Uterus (tissue), 4 donors: ENCODE data around the gene DOCK1. TPM values are rescaled to one million over a fixed set of nuclear protein-coding genes. Genes with fewer than 3 reads are reported as not detected.

Experiments
- DNase-seq, 2 donors: peaks; one replicate each; pipeline ENCODE4 v3.0.0-alpha.2; 2019 to 2020
- H3K27ac ChIP-seq, 2 donors: fragments of 200-600 bp; sonication (generic); 1 replicate in 1 of 2; 2 replicates in 1 of 2; pipeline ENCODE4 v1.5.1; 2016 to 2018
- H3K27me3 ChIP-seq, 2 donors: fragments of 200-600 bp; sonication (generic); one replicate each; pipeline ENCODE4 v1.5.1; 2018 to 2019; ENCODE audit warnings: control low read depth in 1 of 2
- H3K36me3 ChIP-seq, 2 donors: fragments of 200-600 bp; sonication (generic); one replicate each; pipeline ENCODE4 v1.5.1; 2019; ENCODE audit warnings: control low read depth in 1 of 2
- H3K4me1 ChIP-seq, 2 donors: fragments of 200-600 bp; sonication (generic); one replicate each; pipeline ENCODE4 v1.5.1; 2018 to 2019; ENCODE audit warnings: control low read depth in 1 of 2
- H3K4me3 ChIP-seq, 2 donors: fragments of 200-600 bp; sonication (generic); 1 replicate in 1 of 2; 2 replicates in 1 of 2; pipeline ENCODE4 v1.5.1; 2018 to 2019; ENCODE audit warnings: mild to moderate bottlenecking in 1 of 2
- H3K9me3 ChIP-seq, 2 donors: fragments of 200-600 bp; sonication (generic); one replicate each; pipeline ENCODE4 v1.5.1; 2019; ENCODE audit warnings: control low read depth in 1 of 2
- POLR2A ChIP-seq, 2 donors: fragments of 450-650 bp; IDR thresholded peaks; one replicate each; pipeline ENCODE4 v1.6.1; 2016; ENCODE audit warnings: antibody characterized with exemption in 2 of 2, mild to moderate bottlenecking in 1 of 2, moderate library complexity in 1 of 2
- intact Hi-C: fragments of 100-400 bp; cut with DNase I; formaldehyde crosslinking; loops from one replicate; pipeline ENCODE4 v1.15.1; 2023; ENCODE audit warnings: low total_unique reads
- total RNA-seq, 4 donors: library from RNA; depleted of rRNA in 3 of 4; stranded (reverse); fragments of >200 nt in 3 of 4; gene quantifications; one replicate each; pipeline versions ENCODE4 v1.1.0 to v1.2.4, GENCODE V29; 2014 to 2023
- TF ChIP-seq, protein P1 (sequence below), 4 experiments: fragments of 200-600 bp in 2 of 4; fragments of 450-650 bp in 2 of 4; sonication (generic) in 2 of 4; IDR thresholded peaks; one replicate each; pipeline ENCODE4 v1.5.1; 2016 to 2019; ENCODE audit warnings: antibody characterized with exemption in 4 of 4, mild to moderate bottlenecking in 2 of 4, moderate library complexity in 1 of 4
- donor health status: DM: yes; HTN: yes; CAD: no.

Gene DOCK1
- total RNA-seq, 4 donors from 2014 or later: 15.6 to 130 (median 65.0) TPM

DNA sequence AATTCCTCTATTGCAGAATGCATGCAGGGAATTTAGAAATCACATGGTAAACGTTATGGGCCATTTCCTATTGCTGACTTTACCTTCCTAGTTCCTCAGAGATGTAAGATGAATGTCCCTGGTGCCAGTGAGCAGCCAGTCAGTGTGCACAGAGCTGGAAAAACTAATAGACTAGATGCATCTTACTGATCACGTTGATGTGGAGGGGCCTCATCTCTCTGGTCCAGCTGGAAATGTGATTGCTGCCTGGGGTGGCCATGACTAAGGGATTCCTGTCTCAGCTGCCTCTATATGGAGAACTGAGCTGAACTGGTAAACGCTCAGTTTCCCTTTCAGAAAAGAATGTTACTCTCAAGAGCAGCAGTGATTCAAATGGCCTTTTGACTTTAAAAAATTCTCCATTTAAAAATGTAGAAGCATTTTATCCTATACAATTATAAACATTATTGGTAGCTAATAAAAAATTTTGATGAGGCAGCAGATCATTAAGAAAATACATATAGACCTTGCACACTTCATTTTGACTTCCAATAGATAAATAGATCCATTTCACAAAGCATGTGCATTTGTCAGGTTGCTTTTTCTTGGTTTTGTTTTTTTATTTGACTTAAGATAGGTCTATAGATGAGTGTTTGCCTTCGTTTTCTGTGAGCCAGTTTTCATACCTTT is 371.7 kb downstream of the DOCK1 start:
- H3K27me3 ChIP-seq: no peaks in the 10 kb centered on the region
- H3K27ac ChIP-seq: no peak overlapping the region
- no peak overlapping the region for H3K4me3 ChIP-seq
- H3K9me3 ChIP-seq: no peaks in the 10 kb centered on the region
- no peaks in the 10 kb centered on the region for H3K4me1 ChIP-seq
- intact Hi-C loops: no loop called here
- DNase-seq: no peak
- H3K36me3 ChIP-seq: no peaks in the 10 kb centered on the region
- TF ChIP-seq, protein P1, sequence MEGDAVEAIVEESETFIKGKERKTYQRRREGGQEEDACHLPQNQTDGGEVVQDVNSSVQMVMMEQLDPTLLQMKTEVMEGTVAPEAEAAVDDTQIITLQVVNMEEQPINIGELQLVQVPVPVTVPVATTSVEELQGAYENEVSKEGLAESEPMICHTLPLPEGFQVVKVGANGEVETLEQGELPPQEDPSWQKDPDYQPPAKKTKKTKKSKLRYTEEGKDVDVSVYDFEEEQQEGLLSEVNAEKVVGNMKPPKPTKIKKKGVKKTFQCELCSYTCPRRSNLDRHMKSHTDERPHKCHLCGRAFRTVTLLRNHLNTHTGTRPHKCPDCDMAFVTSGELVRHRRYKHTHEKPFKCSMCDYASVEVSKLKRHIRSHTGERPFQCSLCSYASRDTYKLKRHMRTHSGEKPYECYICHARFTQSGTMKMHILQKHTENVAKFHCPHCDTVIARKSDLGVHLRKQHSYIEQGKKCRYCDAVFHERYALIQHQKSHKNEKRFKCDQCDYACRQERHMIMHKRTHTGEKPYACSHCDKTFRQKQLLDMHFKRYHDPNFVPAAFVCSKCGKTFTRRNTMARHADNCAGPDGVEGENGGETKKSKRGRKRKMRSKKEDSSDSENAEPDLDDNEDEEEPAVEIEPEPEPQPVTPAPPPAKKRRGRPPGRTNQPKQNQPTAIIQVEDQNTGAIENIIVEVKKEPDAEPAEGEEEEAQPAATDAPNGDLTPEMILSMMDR (IDR thresholded peaks at IDR 0.05): no peak
- TF ChIP-seq POLR2A (IDR thresholded peaks at IDR 0.05): no peak

DNA sequence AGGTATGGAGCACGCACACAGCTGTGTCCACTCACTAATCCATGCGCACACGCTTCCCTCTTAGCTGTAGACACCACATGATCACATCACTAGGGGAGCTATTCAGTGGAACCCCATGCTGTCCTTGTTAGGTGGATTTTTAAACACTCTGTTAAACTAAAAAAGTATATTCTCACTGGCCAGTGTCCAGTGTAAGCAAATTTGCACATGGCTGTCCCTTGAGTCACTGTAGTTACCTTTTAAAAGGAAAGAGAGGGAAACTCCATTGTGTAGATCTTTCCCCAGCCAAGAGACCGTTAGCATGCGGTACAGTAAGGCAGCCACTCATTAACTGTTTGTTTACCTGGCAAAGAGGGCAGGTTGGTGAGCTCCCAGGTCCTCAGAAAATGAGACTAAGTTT is 372.8 kb downstream of the DOCK1 start:
- no peaks in the 10 kb centered on the region for H3K36me3 ChIP-seq
- no peaks in the 10 kb centered on the region for H3K9me3 ChIP-seq
- H3K4me1 ChIP-seq: no peaks in the 10 kb centered on the region
- intact Hi-C loops: no loop called here
- no peak overlapping the region for H3K27ac ChIP-seq
- H3K4me3 ChIP-seq: no peak overlapping the region
- no peak for TF ChIP-seq POLR2A (IDR thresholded peaks at IDR 0.05)
- TF ChIP-seq, protein P1 (IDR thresholded peaks at IDR 0.05): no peak
- DNase-seq: no peak
- no peaks in the 10 kb centered on the region for H3K27me3 ChIP-seq

DNA sequence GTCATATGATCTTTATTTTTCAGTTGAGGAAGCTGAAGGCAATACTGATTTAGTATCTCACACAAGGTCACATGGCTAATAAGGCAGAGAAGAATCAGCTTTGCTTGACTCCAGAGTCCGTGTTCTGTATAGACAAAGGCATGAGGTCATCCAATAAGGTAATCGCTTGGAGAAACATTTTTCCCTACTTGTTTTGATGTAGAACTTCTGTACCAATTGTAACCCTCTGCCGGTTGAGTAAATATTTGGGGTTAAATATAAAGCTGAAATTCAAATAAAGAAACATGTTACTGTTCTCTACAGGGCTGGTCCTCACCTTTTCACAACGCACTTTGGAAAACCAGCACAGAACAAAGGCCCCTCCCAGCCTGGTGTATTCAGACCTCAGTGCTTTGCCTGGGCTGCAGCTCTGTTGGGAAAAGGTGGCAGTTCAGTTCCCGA is 374.1 kb downstream of the DOCK1 start:
- H3K4me1 ChIP-seq: no peaks in the 10 kb centered on the region
- no peak for DNase-seq
- TF ChIP-seq POLR2A (IDR thresholded peaks at IDR 0.05): no peak
- TF ChIP-seq, protein P1 (IDR thresholded peaks at IDR 0.05): no peak
- H3K36me3 ChIP-seq: no peaks in the 10 kb centered on the region
- H3K27me3 ChIP-seq: no peaks in the 10 kb centered on the region
- no peak overlapping the region for H3K4me3 ChIP-seq
- no peak overlapping the region for H3K27ac ChIP-seq
- intact Hi-C loops: no loop called here
- H3K9me3 ChIP-seq: peaks cover 0 to 5% of the 10 kb centered on the region in 2 donors

DNA sequence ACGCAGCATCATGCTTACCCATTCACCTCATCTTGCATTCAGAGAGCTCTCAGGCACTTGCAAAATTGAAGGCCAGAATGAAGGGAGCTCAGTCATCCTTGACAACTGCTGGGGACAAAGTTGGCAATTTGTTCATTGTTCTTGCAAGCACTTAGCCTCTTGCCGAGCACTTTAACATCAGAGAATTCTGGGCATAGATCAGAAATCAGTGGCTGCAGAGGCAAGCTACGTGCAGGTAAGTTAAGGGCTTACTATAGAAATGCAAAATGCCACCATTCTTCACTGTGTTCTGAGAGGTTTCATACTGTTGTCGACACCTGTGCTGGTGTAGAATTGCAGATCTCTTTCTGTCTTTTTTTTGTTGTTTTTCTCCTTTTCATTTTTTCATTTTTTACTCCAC is 375.2 kb downstream of the DOCK1 start:
- no peak overlapping the region for H3K4me3 ChIP-seq
- H3K27ac ChIP-seq: no peak overlapping the region
- no peak for TF ChIP-seq POLR2A (IDR thresholded peaks at IDR 0.05)
- TF ChIP-seq, protein P1 (IDR thresholded peaks at IDR 0.05): no peak
- intact Hi-C loops: no loop called here
- no peaks in the 10 kb centered on the region for H3K27me3 ChIP-seq
- H3K4me1 ChIP-seq: no peaks in the 10 kb centered on the region
- peaks cover 0 to 5% of the 10 kb centered on the region in 2 donors for H3K9me3 ChIP-seq
- no peaks in the 10 kb centered on the region for H3K36me3 ChIP-seq
- DNase-seq: no peak

DNA sequence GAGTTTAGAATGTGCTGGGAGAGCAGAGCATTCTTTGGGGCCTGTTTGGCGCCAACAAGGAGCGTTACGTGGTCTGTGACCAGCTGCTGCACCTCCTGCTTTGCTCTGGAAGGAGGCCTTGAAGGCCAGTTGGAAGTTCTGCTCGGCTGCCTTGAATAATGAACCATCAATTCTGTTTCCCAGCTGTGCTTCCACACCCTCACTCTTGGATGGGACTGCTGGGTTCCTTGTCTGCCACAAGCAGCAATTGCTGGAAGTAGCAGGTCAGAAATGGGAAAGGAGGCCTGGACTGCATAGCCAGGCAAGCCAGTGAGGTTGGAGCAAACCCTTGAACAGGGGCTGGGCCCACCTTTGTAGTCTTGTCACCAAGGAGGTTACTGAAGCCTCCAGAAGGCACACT is 377.8 kb downstream of the DOCK1 start:
- Histone ChIP-seq H3K4me3 (no peak overlapping the region), H3K9me3 (peaks cover 0 to 5% of the 10 kb centered on the region in 2 donors), H3K27ac (no peak overlapping the region), H3K36me3 (no peaks in the 10 kb centered on the region), H3K4me1 (no peaks in the 10 kb centered on the region), H3K27me3 (no peaks in the 10 kb centered on the region)
- TF ChIP-seq, protein P1 (IDR thresholded peaks at IDR 0.05): no peak
- TF ChIP-seq POLR2A (IDR thresholded peaks at IDR 0.05): no peak
- intact Hi-C loops: no loop called here
- no peak for DNase-seq
